HG02840 (cell line): Measurements from ENCODE around the gene FRZB.
"Not testable (repeated sequence)": the region's sequence is repeated elsewhere in the genome, so short reads cannot be mapped to it uniquely, and the experiment has no call there.

Experiments used
- ATAC-seq: cut with Tn5 transposase; IDR thresholded peaks from one replicate; pipeline ENCODE4 v1.9.1; 2021; ENCODE audit warnings: mild to moderate bottlenecking, moderate library complexity, moderate number of reproducible peaks; ENCODE audit not compliant: unreplicated experiment, low FRiP score

The FRZB gene

GRCh38 chr2:182890773-182891378, 24.4 kb upstream of the FRZB start:
- no peak for ATAC-seq

GRCh38 chr2:182890305-182890704, 23.9 kb upstream of the FRZB start:
- no peak for ATAC-seq

GRCh38 chr2:182887753-182888415, 21.4 kb upstream of the FRZB start:
- no peak for ATAC-seq

GRCh38 chr2:182887093-182887492, 20.7 kb upstream of the FRZB start:
- ATAC-seq = no peak

- no peak for ATAC-seq
These were observed 19.3 kb upstream of the FRZB start for GRCh38 chr2:182885771-182886170.

- no peak for ATAC-seq
These were observed 17.0 kb upstream of the FRZB start for GRCh38 chr2:182883451-182883850.

GRCh38 chr2:182880100-182880499, 13.7 kb upstream of the FRZB start:
- ATAC-seq = not testable (repeated sequence)

GRCh38 chr2:182876653-182877052, 10.2 kb upstream of the FRZB start:
- ATAC-seq = not testable (repeated sequence)

- ATAC-seq = no peak
These were observed 3.8 kb upstream of the FRZB start for GRCh38 chr2:182870227-182870626.

- no peak for ATAC-seq
These were observed 1.8 kb upstream of the FRZB start for GRCh38 chr2:182868054-182868796.

GRCh38 chr2:182867426-182868053, 1.1 kb upstream of the FRZB start:
- no peak for ATAC-seq

GRCh38 chr2:182866095-182866460, 359 bp downstream of the FRZB start:
- no peak for ATAC-seq

GRCh38 chr2:182864949-182865570, 1.4 kb downstream of the FRZB start:
- no peak for ATAC-seq

- ATAC-seq = no peak
These were observed 2.8 kb downstream of the FRZB start for GRCh38 chr2:182863642-182864041.

- ATAC-seq = no peak
These were observed 4.3 kb downstream of the FRZB start for GRCh38 chr2:182862091-182862490.

GRCh38 chr2:182860858-182861257, 5.6 kb downstream of the FRZB start:
- ATAC-seq = no peak

- ATAC-seq = no peak
These were observed 7.8 kb downstream of the FRZB start for GRCh38 chr2:182858671-182859070.

GRCh38 chr2:182855376-182855775, 11.1 kb downstream of the FRZB start:
- ATAC-seq = no peak

- ATAC-seq = no peak
These were observed 11.9 kb downstream of the FRZB start for GRCh38 chr2:182854375-182855105.

GRCh38 chr2:182852801-182853200, 13.6 kb downstream of the FRZB start:
- no peak for ATAC-seq
